Colonic mucosa (tissue), 4 donors: ENCODE data around the gene PNP. TPM values are rescaled to one million over a fixed set of nuclear protein-coding genes. Genes with fewer than 3 reads are reported as not detected.

ENCODE experiments used
- DNase-seq: peaks from one replicate; pipeline ENCODE4 v3.0.0-alpha.2; 2020
- H3K27ac ChIP-seq: fragments of 200-600 bp; one replicate; pipeline ENCODE4 v1.8.0; 2021
- H3K27me3 ChIP-seq: fragments of 200-600 bp; one replicate; pipeline ENCODE4 v1.8.0; 2021
- H3K36me3 ChIP-seq: fragments of 200-600 bp; one replicate; pipeline ENCODE4 v1.8.0; 2021
- H3K4me1 ChIP-seq: fragments of 200-600 bp; one replicate; pipeline ENCODE4 v1.8.0; 2021; ENCODE audit warnings: mild to moderate bottlenecking
- H3K4me3 ChIP-seq: fragments of 200-600 bp; one replicate; pipeline ENCODE4 v1.8.0; 2021
- H3K9ac ChIP-seq, 2 donors: one replicate each; pipeline ENCODE4 v1.7.0; 2013; ENCODE audit warnings: control low read depth in 2 of 2, low read depth in 2 of 2, low read length in 2 of 2
- H3K9me3 ChIP-seq: fragments of 200-600 bp; one replicate; pipeline ENCODE4 v1.8.0; 2021
- CTCF ChIP-seq: fragments of 200-600 bp; IDR thresholded peaks from one replicate; pipeline ENCODE4 v1.8.0; 2022; ENCODE audit warnings: antibody characterized with exemption, mild to moderate bottlenecking
- intact Hi-C: fragments of 100-400 bp; cut with DNase I; formaldehyde crosslinking; loops from one replicate; pipeline ENCODE4 v1.14.1; 2022
- total RNA-seq, 2 donors: library from RNA; stranded (reverse); fragmentation: NEBNext Ultra II Directional in 1 of 2; extraction: Animal tissue kit (Norgen Biotek cat#: 25700) in 1 of 2; gene quantifications; one replicate each; pipeline ENCODE4 v1.2.1, GENCODE V29; 2021
- donor health status: healthy.
- donor health status: DM: no; HTN: no; CAD: no.
- donor health status: DM: no; HTN: no; CAD: no.

The PNP gene
- total RNA-seq, 2 donors from 2014 or later: 121 to 123 TPM

GRCh38 chr14:20477211-20477876 lies 8.1 kb downstream of the PNP start:
- no peak for TF ChIP-seq CTCF
- H3K9ac ChIP-seq: no peak overlapping the region
- no peak for DNase-seq
- no peak overlapping the region for H3K4me3 ChIP-seq
- H3K9me3 ChIP-seq: no peaks in the 10 kb centered on the region
- no peaks in the 10 kb centered on the region for H3K4me1 ChIP-seq
- peaks cover 18% of the 10 kb centered on the region for H3K36me3 ChIP-seq
- intact Hi-C loops: loop anchor here (10.0 kb wide), 1 partner anchor 127 kb away; no protein-coding TSS in a partner anchor
- peak overlapping the region; percentile 6 for H3K27ac ChIP-seq
- no peaks in the 10 kb centered on the region for H3K27me3 ChIP-seq

GRCh38 chr14:20478894-20479293 lies 9.7 kb downstream of the PNP start:
- no peak overlapping the region for H3K27ac ChIP-seq
- H3K4me1 ChIP-seq: no peaks in the 10 kb centered on the region
- peaks cover 9% of the 10 kb centered on the region for H3K36me3 ChIP-seq
- no peaks in the 10 kb centered on the region for H3K27me3 ChIP-seq
- DNase-seq: no peak
- no peak overlapping the region for H3K4me3 ChIP-seq
- no peaks in the 10 kb centered on the region for H3K9me3 ChIP-seq
- intact Hi-C loops: loop anchor here (10.0 kb wide), 1 partner anchor 126 kb away; no protein-coding TSS in a partner anchor
- no peak for TF ChIP-seq CTCF
- no peak overlapping the region for H3K9ac ChIP-seq

GRCh38 chr14:20482382-20482781 lies 13.2 kb downstream of the PNP start:
- no peak overlapping the region for H3K4me3 ChIP-seq
- no peak for TF ChIP-seq CTCF
- H3K27ac ChIP-seq: no peak overlapping the region
- no peak overlapping the region for H3K9ac ChIP-seq
- H3K36me3 ChIP-seq: no peaks in the 10 kb centered on the region
- no peaks in the 10 kb centered on the region for H3K9me3 ChIP-seq
- no peak for DNase-seq
- H3K27me3 ChIP-seq: no peaks in the 10 kb centered on the region
- intact Hi-C loops: no loop called here
- H3K4me1 ChIP-seq: no peaks in the 10 kb centered on the region

- DNase-seq: no peak
- H3K4me3 ChIP-seq: no peak overlapping the region
- TF ChIP-seq CTCF: no peak
- H3K9me3 ChIP-seq: no peaks in the 10 kb centered on the region
- intact Hi-C loops: no loop called here
- no peaks in the 10 kb centered on the region for H3K27me3 ChIP-seq
- no peak overlapping the region for H3K9ac ChIP-seq
- H3K36me3 ChIP-seq: no peaks in the 10 kb centered on the region
- H3K27ac ChIP-seq: no peak overlapping the region
- H3K4me1 ChIP-seq: no peaks in the 10 kb centered on the region
Observed at GRCh38 chr14:20485900-20486299, 16.7 kb downstream of the PNP start.

GRCh38 chr14:20486684-20487395 lies 17.6 kb downstream of the PNP start:
- Histone ChIP-seq H3K4me1 (no peaks in the 10 kb centered on the region), H3K9me3 (no peaks in the 10 kb centered on the region), H3K27ac (no peak overlapping the region), H3K9ac (no peak overlapping the region), H3K36me3 (no peaks in the 10 kb centered on the region), H3K27me3 (no peaks in the 10 kb centered on the region), H3K4me3 (no peak overlapping the region)
- no peak for DNase-seq
- intact Hi-C loops: no loop called here
- no peak for TF ChIP-seq CTCF
